ELF-1 (cell line): ENCODE measurements around the gene ARX.

ENCODE experiments used
- DNase-seq: peaks from one replicate; pipeline ENCODE4 v3.0.0-alpha.2; 2016; ENCODE audit warnings: low read depth, low spot score

Gene ARX

DNA sequence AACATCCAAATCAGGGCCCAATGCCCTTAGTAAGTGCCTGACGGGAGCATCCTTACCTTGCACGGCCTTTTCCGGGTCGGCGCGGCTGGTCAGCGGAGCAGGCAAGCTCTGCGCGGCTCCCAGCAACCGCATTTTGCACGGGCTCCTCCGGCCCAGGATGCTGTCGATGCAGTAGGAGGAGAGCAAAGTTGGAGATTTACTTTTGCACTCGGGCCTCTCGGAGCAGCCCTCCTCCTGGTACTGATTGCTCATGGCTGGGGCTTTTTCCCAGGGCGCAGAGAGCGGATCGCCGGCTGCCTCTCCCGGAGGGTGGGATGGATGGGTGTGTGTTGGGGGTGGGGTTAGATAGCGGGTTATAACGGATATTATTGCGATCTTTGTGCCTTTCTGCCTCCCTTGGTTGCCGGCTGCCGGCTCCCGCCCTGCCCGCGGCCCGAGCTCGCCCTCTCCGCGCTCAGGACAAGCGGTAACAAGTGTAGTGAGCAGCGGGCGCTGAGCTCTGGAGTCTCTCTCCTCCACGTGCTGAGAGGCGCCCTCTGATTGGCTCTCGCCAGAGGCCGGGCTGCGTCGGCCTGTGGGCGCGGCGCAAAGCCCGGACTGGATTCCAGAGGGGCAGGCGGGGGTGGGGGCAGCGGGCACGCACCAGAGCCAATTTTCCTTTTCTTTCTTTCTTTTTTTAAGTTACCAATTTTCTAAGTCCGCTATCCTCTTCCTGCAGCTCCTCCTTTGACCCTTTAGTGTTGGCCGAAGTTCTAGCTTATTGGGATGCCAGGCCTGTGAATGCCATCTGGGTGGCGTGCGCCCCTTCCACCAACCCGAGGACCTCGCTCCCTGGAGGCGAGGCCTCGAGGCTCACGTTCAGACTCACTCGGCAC is at the start of gene ARX:
Gene ARX, minus strand, starts transcription at position 480 of the 875 bp plus-strand sequence. Its CDS starts 228 bp downstream, at position 252.
- DNase-seq: peak; percentile 90

DNA sequence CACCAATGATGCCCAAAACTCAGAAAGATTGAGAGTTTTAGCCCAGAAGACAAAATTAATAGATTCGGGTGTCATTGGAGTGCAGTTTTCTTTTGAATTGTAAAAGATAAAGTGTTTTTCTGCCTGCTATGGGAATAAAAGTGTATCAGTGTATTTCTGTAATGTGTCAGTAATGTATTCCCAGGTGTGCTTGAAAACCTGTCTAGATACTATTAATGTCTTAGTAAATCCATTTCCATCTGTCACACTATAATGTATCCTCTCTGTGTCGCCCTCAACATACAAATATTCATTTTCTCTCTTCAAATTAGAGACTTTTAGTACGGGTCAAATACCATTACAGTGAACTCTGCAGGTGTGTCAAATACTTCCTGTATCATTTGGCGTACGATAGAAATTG is 43.5 kb upstream of the ARX start:
- DNase-seq: no peak

DNA sequence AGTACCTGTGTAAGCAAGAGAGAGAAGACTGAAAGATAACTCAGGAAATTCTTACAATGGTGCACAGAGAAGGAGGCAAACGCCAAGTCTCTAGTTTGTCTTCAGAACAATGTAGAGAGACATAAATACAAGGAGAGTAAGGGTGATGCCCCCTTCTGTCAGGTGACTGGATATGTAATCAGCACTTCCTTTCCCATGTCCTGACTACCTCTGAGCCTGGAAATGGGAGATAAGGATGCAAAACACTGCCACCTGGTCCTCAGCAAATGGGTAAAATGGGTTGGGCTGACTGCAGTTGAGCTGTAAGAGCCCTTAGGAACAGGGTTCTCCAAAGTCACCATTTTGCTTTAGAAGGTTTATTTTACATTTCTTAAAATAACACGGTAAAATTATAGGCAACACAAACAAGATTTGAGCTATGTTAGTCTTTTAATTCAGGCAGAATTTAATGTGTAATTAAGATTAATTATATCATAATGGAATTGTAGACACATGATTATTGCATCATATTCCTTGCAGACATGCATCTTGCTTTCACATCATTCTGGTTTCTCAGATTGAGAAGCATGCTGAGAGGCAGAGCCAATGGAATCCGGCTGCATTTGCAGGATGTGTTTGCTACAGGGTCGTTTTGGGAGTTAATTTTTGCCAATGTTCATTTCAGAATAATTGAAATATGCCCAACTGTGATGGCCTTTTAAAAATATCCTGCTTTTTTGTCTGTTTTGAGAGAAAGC is 37.2 kb upstream of the ARX start:
- DNase-seq: peak; percentile 10

DNA sequence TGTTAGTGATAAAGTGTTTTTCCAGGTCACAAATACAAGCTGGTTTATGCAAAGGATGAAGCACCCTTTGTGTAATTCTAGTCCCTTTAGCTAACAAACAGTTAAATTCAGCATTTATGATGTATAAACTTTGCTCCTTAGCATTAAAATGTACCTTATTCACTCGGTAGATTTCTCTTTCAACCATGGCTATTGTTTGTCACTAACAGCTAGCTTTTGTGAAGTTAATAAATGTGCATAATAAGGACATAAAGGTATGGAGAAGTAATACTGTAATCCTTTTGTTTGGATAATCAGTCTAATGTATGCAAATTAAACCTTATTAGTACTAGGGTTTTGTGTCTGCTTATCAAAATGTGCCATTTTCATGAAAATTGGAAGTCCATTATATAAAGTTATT is 34.2 kb upstream of the ARX start:
- DNase-seq: no peak

DNA sequence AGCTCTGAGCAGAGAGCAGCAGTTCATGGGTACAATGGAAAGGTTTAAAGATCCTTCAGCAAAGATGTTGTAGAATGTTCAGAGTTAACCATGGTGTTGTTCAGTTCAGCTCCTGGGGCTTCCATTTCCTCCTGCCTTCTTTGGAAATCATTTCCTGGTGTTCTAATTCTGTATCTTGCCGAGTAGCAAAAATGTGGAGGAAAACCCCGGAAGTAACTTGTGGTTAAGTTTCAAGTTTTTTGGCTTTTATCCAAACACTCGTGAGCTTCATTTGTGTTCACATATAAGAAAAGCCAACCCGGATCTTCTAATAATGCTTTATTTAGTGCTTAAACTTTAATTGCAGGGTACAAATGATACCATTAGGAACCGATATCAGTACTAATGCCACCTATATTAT is 33.6 kb upstream of the ARX start:
- no peak for DNase-seq

DNA sequence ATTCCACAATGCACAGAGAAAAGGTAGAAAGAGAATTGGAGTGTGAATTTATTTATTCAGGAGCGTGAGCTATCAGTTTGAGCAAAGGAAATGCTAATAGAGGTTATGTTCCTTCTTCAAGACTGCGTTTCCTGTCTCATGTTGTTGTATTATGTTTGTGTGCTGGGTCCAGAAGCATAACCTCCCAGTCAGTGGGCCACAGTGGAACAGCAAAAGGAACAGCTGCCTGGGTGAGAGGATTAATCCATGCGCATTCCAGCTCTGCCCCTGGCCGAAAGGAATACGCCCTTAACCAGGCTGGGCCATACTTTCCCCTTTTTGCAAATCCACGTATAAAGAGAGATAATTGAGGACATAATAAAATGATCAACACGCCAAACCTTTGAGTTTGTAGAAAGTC is 32.4 kb upstream of the ARX start:
- no peak for DNase-seq

DNA sequence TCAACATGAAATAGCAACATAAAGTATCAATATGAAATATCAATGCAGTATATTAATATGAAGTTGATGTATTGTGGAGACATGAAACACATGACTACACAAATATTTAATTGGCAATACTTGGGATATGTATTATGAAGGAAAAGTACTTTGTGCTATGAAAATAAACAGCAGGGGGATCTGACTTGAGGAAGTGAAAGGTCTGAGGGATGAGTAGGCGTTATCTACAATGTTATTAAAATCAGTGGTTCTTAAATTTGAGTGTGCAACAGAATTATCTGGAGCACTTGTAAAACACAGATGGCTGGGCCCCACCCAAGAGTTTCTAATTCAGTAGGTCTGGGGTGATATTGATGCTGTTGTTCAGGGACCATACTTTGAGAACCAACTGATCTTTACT is 27.4 kb upstream of the ARX start:
- no peak for DNase-seq

DNA sequence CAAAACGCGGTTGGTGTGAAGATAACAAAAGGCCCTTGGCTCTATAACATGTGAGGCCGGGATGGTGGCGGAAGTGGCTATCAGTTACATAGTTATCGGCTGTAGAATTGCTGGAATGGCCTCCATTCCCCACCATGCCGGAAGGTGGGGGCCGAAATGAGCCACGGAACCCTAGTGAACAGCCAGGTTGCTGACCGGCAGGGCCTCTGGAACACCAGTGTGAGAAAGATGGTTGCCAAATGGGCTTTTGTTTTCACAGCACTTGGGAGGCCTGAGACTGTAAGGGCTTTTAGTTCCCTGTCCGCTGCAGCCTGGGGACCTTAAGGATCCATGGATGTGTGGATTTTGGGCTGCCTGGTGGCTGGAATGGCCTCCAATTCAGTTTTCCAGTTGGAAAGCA is 23.3 kb upstream of the ARX start:
- no peak for DNase-seq

DNA sequence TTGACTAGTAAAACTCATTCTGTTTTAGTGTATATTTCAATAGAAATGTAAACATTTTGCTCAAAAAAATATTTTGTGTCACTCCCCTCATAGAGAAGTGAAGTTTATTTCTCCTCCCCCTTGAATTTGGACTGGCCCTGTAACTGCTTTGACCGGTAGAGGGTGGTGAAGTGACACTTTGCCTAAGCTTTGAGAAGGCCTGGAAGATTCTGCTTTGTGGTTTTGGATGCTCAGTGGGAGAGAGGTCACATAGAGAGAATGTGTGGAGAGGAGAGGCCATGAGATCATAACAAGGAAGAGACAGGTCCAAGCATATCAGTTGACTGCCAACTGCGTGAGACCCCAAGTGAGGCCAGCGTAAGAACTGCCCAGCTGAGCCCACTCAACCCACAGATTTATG is 19.1 kb upstream of the ARX start:
- peak; percentile 53 for DNase-seq

DNA sequence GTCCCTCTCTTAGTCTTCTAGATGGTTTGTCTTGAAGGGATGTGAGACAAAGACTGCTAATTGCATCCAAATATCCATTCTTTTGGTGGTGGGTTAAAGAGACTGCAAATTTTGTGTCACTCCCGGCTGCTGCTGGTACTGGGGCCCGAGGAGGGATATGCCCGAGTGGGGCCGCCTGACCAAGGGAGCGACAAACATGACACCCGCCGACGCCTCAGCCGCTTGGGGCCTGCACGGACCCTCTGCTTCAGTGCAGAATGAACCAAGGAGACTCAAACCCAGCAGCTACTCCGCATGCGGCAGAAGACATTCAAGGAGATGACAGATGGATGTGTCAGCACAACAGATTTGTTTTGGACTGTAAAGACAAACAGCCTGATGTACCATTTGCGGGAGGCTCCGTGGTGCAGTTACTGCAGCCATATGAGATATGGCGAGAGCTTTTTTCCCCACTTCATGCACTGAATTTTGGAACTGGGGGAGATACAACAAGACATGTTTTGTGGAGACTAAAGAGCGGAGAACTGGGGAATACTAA is 13.6 kb upstream of the ARX start:
- no peak for DNase-seq

DNA sequence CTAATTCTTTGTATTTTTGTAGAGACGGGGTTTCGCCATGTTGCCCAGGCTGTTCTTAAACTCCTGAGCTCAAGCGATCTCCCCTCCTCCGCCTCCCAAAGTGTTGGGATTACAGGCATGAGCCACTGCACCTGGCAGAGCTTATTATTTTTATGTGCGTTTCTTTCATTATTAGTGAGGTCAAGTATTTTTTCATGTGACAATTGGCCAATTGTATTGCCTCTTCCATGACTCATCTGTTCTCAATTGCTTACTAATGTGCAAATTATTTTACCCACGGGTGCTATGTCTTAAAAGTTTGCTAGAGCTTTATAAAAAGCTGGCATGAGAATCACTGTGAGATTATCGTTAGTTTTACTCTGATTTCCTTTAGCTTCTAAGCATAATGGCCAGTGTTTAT is 13.0 kb upstream of the ARX start:
- DNase-seq: no peak

DNA sequence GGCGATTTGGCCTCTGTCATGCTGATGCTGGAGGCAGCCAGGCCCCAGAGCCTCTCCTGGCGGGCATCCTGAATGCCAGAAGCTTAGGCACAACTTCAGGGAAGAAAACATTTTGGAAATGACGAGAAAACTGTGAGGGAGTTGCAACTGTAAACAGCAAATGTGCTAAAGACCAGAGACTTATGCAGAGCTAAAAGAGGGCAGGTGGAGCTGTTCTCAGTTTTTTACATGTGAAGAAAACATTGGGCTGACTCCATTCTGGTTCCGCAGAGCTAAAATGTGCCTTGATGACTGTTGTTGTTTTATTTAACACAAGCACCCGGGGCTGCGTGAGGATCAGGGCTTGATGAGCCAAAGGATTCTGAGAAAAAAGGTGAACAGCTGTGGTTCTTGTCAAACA is 10.8 kb upstream of the ARX start:
- no peak for DNase-seq

DNA sequence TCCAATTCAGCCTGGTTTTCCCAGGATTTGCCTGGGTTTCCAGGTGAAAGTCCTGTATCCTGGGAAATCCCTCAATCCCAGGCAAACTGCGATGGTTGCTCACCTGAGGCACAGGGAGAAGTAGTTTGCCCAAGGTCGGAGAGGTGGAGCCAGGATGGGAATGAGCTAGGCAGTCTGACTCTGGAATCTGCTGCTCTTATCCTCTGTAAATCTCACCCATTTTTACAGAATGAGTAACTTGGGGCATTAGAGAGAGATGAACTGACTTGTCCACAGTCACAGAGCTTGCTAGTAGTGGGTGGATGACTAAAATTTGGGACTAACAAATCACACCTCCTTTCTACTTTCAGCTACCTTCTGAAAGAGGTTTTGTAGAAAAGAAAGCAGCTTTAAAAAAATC is 9.8 kb upstream of the ARX start:
- DNase-seq: no peak

DNA sequence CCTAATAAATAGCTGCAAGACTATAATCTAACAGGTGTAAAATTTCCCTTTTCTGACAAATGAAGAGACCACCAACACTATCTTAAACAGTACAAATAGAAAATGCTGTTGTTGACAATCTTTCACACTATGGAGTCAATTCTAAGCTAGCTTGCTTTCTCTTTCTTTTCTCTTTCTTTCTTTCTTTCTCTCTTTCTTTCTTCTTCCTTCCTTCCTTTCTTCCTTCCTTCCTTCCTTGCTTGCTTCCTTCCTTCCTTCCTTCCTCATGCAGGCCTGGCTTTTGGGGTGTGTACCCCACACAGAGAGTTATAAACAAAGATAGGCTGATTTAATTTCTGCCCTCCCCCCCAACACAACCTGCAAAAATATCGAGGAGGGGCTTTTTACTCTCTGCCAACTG is 8.1 kb upstream of the ARX start:
- DNase-seq: no peak

DNA sequence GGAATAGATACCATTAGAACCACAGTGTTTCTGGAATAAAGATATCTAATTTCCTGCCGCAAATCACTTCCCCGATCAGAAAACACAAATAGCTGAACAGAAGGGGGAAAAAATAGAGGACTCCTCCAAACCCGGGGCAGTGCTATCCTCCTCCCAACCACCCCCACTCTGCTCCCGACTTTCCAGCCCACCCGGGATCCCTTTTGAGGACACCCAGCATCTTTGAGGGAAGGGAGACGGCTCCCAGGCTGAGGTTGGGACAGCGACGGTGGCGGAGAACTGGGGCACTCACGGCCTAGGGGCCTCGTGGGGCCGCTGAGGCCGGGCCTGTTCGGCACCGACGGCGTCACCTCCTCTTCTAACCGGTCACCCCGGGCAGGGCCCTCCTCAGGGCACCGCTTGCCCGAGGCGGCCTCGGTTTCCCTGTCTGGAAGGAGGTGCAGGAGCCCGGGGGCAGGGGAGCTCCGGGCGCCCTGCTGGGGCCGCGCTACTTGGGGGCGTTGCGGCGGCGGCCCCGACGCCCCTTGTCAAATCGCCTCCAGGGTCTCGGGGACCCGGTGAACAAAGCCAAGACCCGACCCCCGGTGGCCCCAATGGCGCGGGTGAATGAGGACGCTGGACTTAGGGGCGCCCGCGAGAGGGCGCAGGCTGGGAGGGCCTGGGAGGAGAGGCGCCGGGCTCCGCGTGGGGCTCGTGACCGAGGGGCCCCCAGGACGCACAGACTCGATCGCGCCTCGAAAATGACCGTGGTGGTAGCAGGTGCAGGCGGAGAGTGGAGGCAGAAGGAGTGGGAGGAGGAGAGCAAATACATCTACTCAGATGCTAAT is 6.9 kb upstream of the ARX start:
- DNase-seq: no peak

DNA sequence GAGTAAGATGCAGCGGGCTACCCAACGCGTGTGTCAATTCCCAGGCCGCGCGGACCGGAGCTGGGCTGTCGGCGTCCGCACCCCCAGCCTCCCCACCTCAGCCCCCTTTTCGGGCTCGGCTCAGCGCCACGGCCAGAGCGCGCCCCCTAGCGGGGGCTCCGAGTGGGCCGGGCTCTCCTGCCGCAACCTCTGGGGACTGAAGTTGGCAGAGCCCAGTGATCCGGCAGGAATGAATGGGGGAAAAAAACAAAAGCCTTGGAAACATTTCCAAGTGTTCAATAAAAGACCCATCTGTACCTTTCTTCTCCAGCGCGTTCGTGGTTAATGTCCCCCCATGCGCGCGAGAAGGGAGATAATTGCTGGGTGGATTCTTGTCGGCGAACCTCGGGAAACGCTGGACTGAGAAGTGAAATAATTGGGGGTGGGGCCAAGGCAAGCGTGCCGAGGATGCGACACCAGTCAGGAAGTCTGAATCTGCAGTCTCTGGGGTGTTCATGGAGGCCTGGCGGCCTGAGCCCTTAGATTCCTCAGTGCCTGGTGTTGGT is 5.2 kb upstream of the ARX start:
- peak; percentile 86 for DNase-seq

DNA sequence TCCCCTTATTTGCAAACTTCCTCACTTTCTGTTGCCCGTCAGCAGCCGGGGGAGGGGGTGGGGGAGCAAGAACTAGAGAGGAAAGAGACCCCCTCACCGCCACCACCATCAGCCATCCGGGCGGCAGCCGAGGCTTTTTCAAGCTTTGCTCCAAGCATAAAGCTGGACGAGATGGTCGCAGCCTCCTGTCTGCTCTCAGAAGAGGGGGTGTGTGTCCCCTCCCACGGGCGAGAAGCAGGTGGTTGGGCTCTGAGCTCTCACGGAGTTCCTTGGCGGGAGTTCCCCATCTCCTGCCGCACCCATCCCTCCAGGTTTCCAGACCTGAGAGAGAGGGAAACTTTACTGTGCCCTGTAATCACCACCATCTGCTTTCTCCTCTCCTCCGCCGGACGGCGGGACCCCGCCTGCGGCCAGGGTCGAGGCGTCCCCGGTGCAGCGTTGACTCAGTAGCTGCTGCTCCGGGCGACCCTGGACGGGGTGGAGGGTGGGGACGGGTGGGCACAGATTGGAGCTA is 4.7 kb upstream of the ARX start:
- DNase-seq: peak; percentile 72

DNA sequence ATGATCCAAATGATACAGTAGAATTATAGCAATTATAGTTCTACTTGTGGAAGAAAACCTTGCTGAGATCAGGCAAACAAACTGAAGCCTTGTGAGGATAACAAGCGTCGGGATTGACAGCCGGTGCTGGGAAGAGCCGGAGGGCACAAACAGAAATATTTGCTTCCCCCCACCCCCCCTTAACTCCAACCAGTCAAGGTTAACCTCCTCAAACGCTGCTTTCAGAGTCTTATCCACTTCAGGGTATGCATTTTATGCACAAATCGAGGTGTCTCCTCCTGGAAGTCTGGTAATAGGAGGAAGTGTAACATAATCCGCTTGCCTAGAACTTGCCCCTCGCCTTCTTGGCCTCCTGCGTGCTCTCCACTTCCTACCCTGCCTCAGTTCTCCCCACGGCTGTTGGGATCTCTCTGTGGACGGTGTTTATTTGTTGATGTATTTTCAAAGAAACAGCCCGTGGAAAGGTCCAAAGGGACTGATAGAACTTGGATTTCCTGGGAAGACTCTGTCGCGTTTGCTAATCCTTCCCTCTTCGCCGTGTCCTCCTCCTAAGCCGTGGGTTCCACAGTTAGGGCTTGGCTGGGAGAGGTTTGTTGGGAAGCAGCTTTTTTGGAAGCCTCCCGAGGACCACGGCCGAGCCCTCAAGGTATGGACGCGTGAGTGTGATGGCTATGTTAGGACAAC is 4.1 kb upstream of the ARX start:
- peak; percentile 76 for DNase-seq

DNA sequence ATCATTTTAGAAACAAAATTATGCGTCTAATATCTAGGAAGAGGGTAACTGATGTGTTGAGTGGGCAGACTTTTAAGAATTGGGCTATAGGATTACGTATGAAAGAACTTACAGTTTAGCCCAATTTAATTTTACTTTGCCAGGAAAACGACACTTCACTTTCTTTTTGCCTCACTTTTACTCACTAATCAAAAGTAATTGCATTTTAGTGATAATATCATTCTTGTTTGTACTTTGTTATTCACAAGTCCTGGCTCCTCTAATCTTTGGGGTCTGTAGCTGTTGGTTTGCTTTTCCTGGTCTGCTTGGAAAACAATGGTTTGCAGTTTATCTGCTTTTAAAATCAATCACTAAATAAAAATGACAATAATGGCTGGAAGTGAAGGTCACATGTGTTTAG is 2.9 kb upstream of the ARX start:
- no peak for DNase-seq

DNA sequence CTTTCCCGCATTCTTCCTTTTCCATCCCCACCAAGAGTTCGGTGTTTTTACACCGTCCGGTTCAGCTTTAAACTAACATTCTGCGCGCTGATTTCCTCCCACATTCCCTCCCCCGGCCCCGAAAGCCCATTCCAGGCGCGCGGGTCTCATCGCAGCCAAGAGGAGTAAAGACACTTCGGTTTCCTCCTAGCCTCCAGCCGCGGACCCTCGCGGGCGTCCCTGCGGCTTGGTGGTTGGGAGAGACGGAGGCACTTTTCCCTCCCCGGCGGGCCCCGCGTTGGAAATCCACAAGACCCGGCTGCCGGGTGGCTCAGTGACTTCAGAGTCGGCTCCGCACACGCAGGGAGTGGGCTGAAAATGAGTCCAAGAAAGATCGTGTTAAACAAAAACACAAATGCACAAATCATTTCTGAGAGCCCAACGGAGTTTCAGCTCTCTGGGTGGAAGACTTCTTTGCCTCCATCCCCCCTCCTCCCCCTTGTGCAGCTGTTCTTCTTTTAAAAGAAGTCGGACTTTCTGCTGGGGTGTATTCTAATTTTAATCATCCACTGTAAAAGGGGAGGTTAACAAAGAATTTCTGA is 2.0 kb upstream of the ARX start:
- no peak for DNase-seq
